Endothelial cell of umbilical vein (primary cell): Measurements from ENCODE around the gene GLCE. TPM values are rescaled to one million over a fixed set of nuclear protein-coding genes. Genes with fewer than 3 reads are reported as not detected.

Source experiments
- BruUV-seq: library from RNA; stranded (reverse); fragments of 400-500 nt; replicated peaks from 2 replicates; lab custom pipeline; 2021; lab: Mats Ljungman, UMichigan
- CTCF ChIA-PET: fragments of 300-600, 350-600 bp; sonication (Branson Sonifier 250); formaldehyde crosslinking; loops from one replicate; lab custom pipeline; 2021; ENCODE audit warnings: antibody characterized with exemption, inconsistent platforms; lab: Charles Lee
- POLR2A ChIA-PET: fragments of 300-600, 350-600 bp; sonication (Branson Sonifier 250); formaldehyde crosslinking; loops from one replicate; lab custom pipeline; 2021; ENCODE audit warnings: antibody characterized with exemption, inconsistent platforms; lab: Charles Lee
- DNase-seq: peaks from one replicate; pipeline ENCODE4 v3.0.0-alpha.2; 2011; ENCODE audit warnings: low read depth, low spot score
- FAIRE-seq: peaks from 2 replicates; lab custom pipeline; 2011; peaks lifted over from hg19 to GRCh38; lab: Jason Lieb, UNC
- H2AFZ ChIP-seq: 2 replicates; pipeline ENCODE4 v1.6.0; 2012; ENCODE audit warnings: low read depth, low read length, control low read depth, inconsistent platforms
- H3K27ac ChIP-seq: 2 replicates; pipeline ENCODE4 v1.5.1; 2011; ENCODE audit warnings: low read depth, mild to moderate bottlenecking, control low read depth, low read length, moderate library complexity; ENCODE audit not compliant: insufficient read depth
- H3K27me3 ChIP-seq, 2 experiments: 2 replicates each; pipeline versions ENCODE4 v1.6.0 to v1.6.1; 2011; ENCODE audit warnings: low read length in 2 of 2, mixed read lengths in 1 of 2; ENCODE audit not compliant: control insufficient read depth in 2 of 2, insufficient read depth in 2 of 2
- H3K36me3 ChIP-seq, 2 experiments: 2 replicates in 1 of 2; 3 replicates in 1 of 2; pipeline ENCODE4 v1.5.1; 2011; ENCODE audit warnings: low read length in 2 of 2, mild to moderate bottlenecking in 1 of 2, moderate library complexity in 1 of 2; ENCODE audit not compliant: control insufficient read depth in 2 of 2, insufficient read depth in 2 of 2; ENCODE audit errors: extremely low read depth in 1 of 2
- H3K4me1 ChIP-seq: 3 replicates; pipeline ENCODE4 v1.5.1; 2011; ENCODE audit warnings: mild to moderate bottlenecking, low read length; ENCODE audit not compliant: control insufficient read depth, insufficient read depth; ENCODE audit errors: extremely low read depth
- H3K4me2 ChIP-seq: 2 replicates; pipeline ENCODE4 v1.6.1; 2011; ENCODE audit warnings: low read length, control low read depth, mixed read lengths; ENCODE audit not compliant: insufficient read depth
- H3K4me3 ChIP-seq, 3 experiments: fragments of 200-600 bp in 1 of 3; sonication (generic), shearing (Covaris generic) in 1 of 3; replicated peaks in 1 of 3; 2 replicates each; pipeline ENCODE4 v1.5.1; 2011 to 2016; ENCODE audit warnings: control low read depth in 3 of 3, low read length in 3 of 3, mild to moderate bottlenecking in 2 of 3, inconsistent platforms in 1 of 3, low read depth in 1 of 3, moderate library complexity in 1 of 3; ENCODE audit not compliant: insufficient read depth in 1 of 3
- H3K79me2 ChIP-seq: 2 replicates; pipeline ENCODE4 v1.6.0; 2012; ENCODE audit warnings: low read length, inconsistent platforms; ENCODE audit not compliant: control insufficient read depth, insufficient read depth
- H3K9ac ChIP-seq: replicated peaks from 2 replicates; pipeline ENCODE3; 2011; ENCODE audit warnings: low read length, control low read depth; ENCODE audit not compliant: insufficient read depth; ENCODE audit errors: extremely low read depth
- H3K9me1 ChIP-seq: replicated peaks from 3 replicates; pipeline ENCODE4 v1.6.0; 2011; ENCODE audit warnings: mild to moderate bottlenecking, low read length; ENCODE audit not compliant: control insufficient read depth, insufficient read depth; ENCODE audit errors: extremely low read depth
- H3K9me3 ChIP-seq: replicated peaks from 2 replicates; pipeline ENCODE4 v1.5.1; 2012; ENCODE audit warnings: low read length, inconsistent platforms; ENCODE audit not compliant: control insufficient read depth, insufficient read depth
- H4K20me1 ChIP-seq: replicated peaks from 2 replicates; pipeline ENCODE3; 2011; ENCODE audit warnings: mild to moderate bottlenecking, low read length; ENCODE audit not compliant: control insufficient read depth, insufficient read depth; ENCODE audit errors: extremely low read depth
- EZH2 ChIP-seq: IDR thresholded peaks from 2 replicates; pipeline ENCODE4 v1.6.1; 2012; ENCODE audit warnings: borderline replicate concordance, low read depth, mild to moderate bottlenecking, moderate library complexity, low read length, inconsistent platforms; ENCODE audit not compliant: severe bottlenecking
- FOS ChIP-seq: IDR thresholded peaks from 2 replicates; pipeline ENCODE4 v1.6.1; 2011; ENCODE audit warnings: mild to moderate bottlenecking, low read length, moderate library complexity, borderline replicate concordance; ENCODE audit not compliant: insufficient read depth
- GATA2 ChIP-seq: IDR thresholded peaks from 2 replicates; pipeline ENCODE4 v1.7.0; 2011; ENCODE audit warnings: low read depth, mild to moderate bottlenecking, moderate library complexity, mixed read lengths, low read length; ENCODE audit not compliant: insufficient read length, insufficient read depth
- JUN ChIP-seq: IDR thresholded peaks from 2 replicates; pipeline ENCODE4 v1.6.1; 2011; ENCODE audit warnings: borderline replicate concordance, low read depth; ENCODE audit not compliant: insufficient read length, insufficient read depth
- MYC ChIP-seq: IDR thresholded peaks from one replicate; pipeline ENCODE4 v1.6.1; 2011; ENCODE audit warnings: mild to moderate bottlenecking, low read depth, low read length
- POLR2A ChIP-seq: IDR thresholded peaks from 2 replicates; pipeline ENCODE4 v1.6.1; 2012; ENCODE audit warnings: low read depth, mild to moderate bottlenecking, control low read depth, low read length
- POLR2AphosphoS5 ChIP-seq: IDR thresholded peaks from 2 replicates; pipeline ENCODE4 v1.6.1; 2012; ENCODE audit warnings: low read depth, mild to moderate bottlenecking, control low read depth, low read length, moderate library complexity; ENCODE audit not compliant: insufficient read depth
- dilution Hi-C: fragments of 300-500 bp; cut with MboI; formaldehyde crosslinking; loops from one replicate; pipeline ENCODE4 v1.15.0; 2019; ENCODE audit warnings: low sequenced_read_pairs; ENCODE audit not compliant: extremely low pct_ligation_motif_present
- intact Hi-C: fragments of 100-400 bp; cut with micrococcal nuclease; formaldehyde crosslinking; loops from one replicate; pipeline ENCODE4 v1.10.0; 2022
- polyA plus RNA-seq, 4 experiments: library from polyadenylated mRNA; depleted of rRNA in 3 of 4; stranded (reverse) in 3 of 4; unstranded in 1 of 4; fragments of >200 nt; gene quantifications; 2 replicates each; pipeline versions ENCODE4 v1.2.1 to v1.2.3, GENCODE V29; 2011 to 2012; ENCODE audit warnings: missing spikeins in 1 of 4
- total RNA-seq: library from RNA; stranded (reverse); gene quantifications from 2 replicates; pipeline ENCODE4 v1.2.3, GENCODE V29; 2021
- TF ChIP-seq, protein P1 (sequence below), 2 donors: IDR thresholded peaks; 1 replicate in 1 of 2; 2 replicates in 1 of 2; pipeline ENCODE4 v1.5.1; 2011; ENCODE audit warnings: low read length in 2 of 2, mild to moderate bottlenecking in 2 of 2, moderate library complexity in 2 of 2, control low read depth in 1 of 2, inconsistent platforms in 1 of 2, low read depth in 1 of 2; ENCODE audit not compliant: insufficient read depth in 1 of 2; ENCODE audit errors: extremely low read depth in 1 of 2
- TF ChIP-seq, protein P2 (sequence below): IDR thresholded peaks from 2 replicates; pipeline ENCODE4 v1.6.1; 2011; ENCODE audit not compliant: insufficient read depth, insufficient read length

GLCE gene
- total and polyA plus RNA-seq, 2 donors (not counting 3 experiments of a cell fraction or from before 2014, with no cell fraction given), result 48.1 to 86.6 TPM

DNA sequence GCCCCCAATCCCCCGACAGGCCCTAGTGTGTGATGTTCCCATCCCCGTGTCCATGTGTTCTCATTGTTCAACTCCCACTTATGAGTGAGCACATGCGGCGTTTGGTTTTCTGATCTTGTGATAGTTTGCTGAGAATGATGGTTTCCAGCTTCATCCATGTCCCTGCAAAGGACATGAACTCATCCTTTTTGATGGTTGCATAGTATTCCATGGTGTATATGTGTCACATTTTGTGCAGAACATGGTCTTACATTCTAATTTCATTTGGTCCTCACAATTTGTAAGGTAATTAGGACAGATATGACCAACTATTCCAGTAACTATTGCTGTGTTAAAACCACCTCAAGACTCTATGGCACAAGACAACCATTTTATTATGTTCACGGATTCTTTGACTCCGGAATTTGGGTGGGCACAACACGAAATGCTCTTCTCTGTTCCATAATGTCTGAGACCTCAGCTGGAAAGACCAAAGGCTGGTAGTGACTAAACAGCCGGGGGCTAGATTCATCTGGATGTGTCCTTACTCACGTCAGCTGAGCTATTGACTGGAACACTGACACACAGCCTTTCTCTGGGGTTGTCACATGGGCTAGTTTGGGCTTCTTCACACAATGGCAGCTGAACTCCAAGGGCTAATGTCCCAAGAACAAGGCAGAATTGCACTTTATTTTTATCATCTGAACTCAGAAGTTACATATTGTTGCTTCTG, 13.6 kb upstream of the GLCE start:
- Histone ChIP-seq H3K9me1 (no peaks in the 10 kb centered on the region), H3K79me2 (no peaks in the 10 kb centered on the region), H2AFZ (no peak overlapping the region), H3K4me3 (no peak overlapping the region), H3K4me2 (no peak overlapping the region), H3K9ac (no peak overlapping the region), H3K27ac (no peak overlapping the region), H4K20me1 (no peaks in the 10 kb centered on the region), H3K27me3 (no peaks in the 10 kb centered on the region), H3K9me3 (no peaks in the 10 kb centered on the region), H3K4me1 (no peaks in the 10 kb centered on the region), H3K36me3 (no peaks in the 10 kb centered on the region)
- no TSS peak for BruUV-seq
- CTCF ChIA-PET, result interaction anchor here (1.3 kb wide), 2 partner anchors 8 to 47 kb away, joined by 3 to 7 read pairs; no protein-coding TSS in a partner anchor
- TF ChIP-seq POLR2A, result no peak
- no peak for TF ChIP-seq POLR2AphosphoS5
- no peak for TF ChIP-seq EZH2
- no peak for TF ChIP-seq MYC
- TF ChIP-seq, protein P1, sequence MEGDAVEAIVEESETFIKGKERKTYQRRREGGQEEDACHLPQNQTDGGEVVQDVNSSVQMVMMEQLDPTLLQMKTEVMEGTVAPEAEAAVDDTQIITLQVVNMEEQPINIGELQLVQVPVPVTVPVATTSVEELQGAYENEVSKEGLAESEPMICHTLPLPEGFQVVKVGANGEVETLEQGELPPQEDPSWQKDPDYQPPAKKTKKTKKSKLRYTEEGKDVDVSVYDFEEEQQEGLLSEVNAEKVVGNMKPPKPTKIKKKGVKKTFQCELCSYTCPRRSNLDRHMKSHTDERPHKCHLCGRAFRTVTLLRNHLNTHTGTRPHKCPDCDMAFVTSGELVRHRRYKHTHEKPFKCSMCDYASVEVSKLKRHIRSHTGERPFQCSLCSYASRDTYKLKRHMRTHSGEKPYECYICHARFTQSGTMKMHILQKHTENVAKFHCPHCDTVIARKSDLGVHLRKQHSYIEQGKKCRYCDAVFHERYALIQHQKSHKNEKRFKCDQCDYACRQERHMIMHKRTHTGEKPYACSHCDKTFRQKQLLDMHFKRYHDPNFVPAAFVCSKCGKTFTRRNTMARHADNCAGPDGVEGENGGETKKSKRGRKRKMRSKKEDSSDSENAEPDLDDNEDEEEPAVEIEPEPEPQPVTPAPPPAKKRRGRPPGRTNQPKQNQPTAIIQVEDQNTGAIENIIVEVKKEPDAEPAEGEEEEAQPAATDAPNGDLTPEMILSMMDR (IDR thresholded peaks at IDR 0.05; ENCODE audit: extremely low read depth in 1 of 2, insufficient read depth in 1 of 2, low read depth in 1 of 2, low read length in 2 of 2), result no peak
- TF ChIP-seq, protein P2, sequence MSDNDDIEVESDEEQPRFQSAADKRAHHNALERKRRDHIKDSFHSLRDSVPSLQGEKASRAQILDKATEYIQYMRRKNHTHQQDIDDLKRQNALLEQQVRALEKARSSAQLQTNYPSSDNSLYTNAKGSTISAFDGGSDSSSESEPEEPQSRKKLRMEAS, result no peak
- no peak for TF ChIP-seq FOS
- no peak for TF ChIP-seq GATA2
- no peak for TF ChIP-seq JUN
- DNase-seq (no peak), FAIRE-seq (no peak)
- dilution Hi-C loops, result no loop called here
- POLR2A ChIA-PET, result no interaction called here
- intact Hi-C loops, result no loop called here
